GM12878 (cell line): Measurements from ENCODE around the gene HMGN3. TPM values are rescaled to one million over a fixed set of nuclear protein-coding genes. Genes with fewer than 3 reads are reported as not detected.

ENCODE experiments used
- GABPA ChIP-seq: IDR thresholded peaks from 2 replicates; pipeline ENCODE4 v1.6.1; 2014; ENCODE audit warnings: antibody characterized with exemption, low read depth, mild to moderate bottlenecking, inconsistent platforms
- NBN ChIP-seq: fragments of 450-650 bp; IDR thresholded peaks from 2 replicates; pipeline ENCODE4 v1.6.1; 2016
- PML ChIP-seq: IDR thresholded peaks from 2 replicates; pipeline ENCODE4 v1.6.1; 2012; ENCODE audit warnings: low read length, inconsistent platforms
- polyA plus RNA-seq, 11 experiments: library from polyadenylated mRNA; depleted of rRNA in 4 of 11; unstranded in 6 of 11; stranded (reverse) in 5 of 11; fragments of >200 nt; fragmentation: Nextera tagmentation in 4 of 11; fragmentation: Illumina TruSeq in 1 of 11; extraction: Ambion mirVana in 4 of 11; extraction: Trizol in 1 of 11; gene quantifications; 1 replicate in 1 of 11; 2 replicates in 10 of 11; pipeline versions ENCODE4 v1.2.1 to v1.2.3, GENCODE V29; 2011 to 2016; ENCODE audit warnings: inconsistent platforms in 2 of 11, missing spikeins in 2 of 11, low read depth in 1 of 11
- total RNA-seq, 4 experiments: library from RNA; depleted of rRNA in 3 of 4; stranded (reverse); fragments of >200 nt in 3 of 4; fragmentation: Illumina TruSeq in 1 of 4; extraction: Trizol in 1 of 4; gene quantifications; 2 replicates each; pipeline versions ENCODE4 v1.2.1 to v1.2.3, GENCODE V29; 2013 to 2021
- TF ChIP-seq, protein P1 (sequence below): fragments of 450-650 bp; conservative IDR thresholded peaks from 2 replicates; pipeline ENCODE4 v1.6.1; 2017; ENCODE audit warnings: mild to moderate bottlenecking, moderate library complexity
- TF ChIP-seq, protein P2 (sequence below): fragments of 450-650 bp; IDR thresholded peaks from 2 replicates; pipeline ENCODE4 v1.6.1; 2017; ENCODE audit warnings: mild to moderate bottlenecking, moderate library complexity
- TF ChIP-seq, protein P3 (sequence below): fragments of 450-650 bp; IDR thresholded peaks from 2 replicates; pipeline ENCODE4 v1.6.1; 2014; ENCODE audit warnings: mild to moderate bottlenecking
- TF ChIP-seq, protein P4 (sequence below), 3 experiments: IDR thresholded peaks in 2 of 3; conservative IDR thresholded peaks in 1 of 3; 2 replicates each; pipeline ENCODE4 v1.5.1; 2011; ENCODE audit warnings: low read depth in 3 of 3, low read length in 3 of 3, mild to moderate bottlenecking in 3 of 3, control low read depth in 2 of 3, moderate library complexity in 2 of 3, inconsistent platforms in 1 of 3, mixed read lengths in 1 of 3; ENCODE audit not compliant: control insufficient read depth in 2 of 3, insufficient read depth in 1 of 3; ENCODE audit errors: extremely low read depth in 1 of 3
- TF ChIP-seq, protein P5 (sequence below): fragments of 450-650 bp; IDR thresholded peaks from 2 replicates; pipeline ENCODE4 v1.6.1; 2018; ENCODE audit warnings: mild to moderate bottlenecking, low read depth, moderate library complexity; ENCODE audit not compliant: partially characterized antibody

Gene HMGN3
- total and polyA plus RNA-seq, 10 of the 15 experiments (the other 5 are each of a cell fraction or from before 2014, with no cell fraction given), result 115 to 496 (median 262) TPM

DNA sequence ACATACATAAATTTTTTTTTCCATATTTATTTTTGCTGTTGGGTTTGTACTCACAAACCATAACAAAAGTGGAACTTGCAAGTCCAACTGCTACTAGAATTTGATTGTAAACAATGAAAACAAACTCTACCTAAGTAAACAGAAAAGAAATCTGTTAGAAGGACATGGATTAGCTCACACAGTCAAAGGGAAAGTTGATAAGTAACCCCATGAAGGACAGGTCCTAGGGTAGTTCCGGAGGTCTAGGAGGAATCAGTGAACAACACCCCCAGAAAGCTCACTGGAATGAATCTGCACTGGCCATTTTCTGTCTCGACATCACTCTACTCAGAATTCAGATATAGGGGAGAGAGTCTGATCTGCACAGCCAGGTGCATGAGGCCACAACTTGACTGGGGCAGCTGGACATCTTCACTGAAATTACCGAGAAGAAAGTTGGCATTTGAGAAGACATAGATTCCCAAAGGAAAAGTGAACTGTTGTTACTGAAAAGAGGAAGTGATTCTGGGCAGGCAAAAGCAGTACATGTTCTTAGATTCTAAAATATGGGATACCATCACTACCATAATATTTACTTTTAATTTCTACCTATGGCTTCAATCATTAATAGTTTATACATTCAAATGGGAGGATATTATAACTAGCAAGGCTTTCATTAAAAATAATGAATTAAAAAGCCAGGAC is 76.4 kb downstream of the HMGN3 start (continued):
- TF ChIP-seq, protein P1, sequence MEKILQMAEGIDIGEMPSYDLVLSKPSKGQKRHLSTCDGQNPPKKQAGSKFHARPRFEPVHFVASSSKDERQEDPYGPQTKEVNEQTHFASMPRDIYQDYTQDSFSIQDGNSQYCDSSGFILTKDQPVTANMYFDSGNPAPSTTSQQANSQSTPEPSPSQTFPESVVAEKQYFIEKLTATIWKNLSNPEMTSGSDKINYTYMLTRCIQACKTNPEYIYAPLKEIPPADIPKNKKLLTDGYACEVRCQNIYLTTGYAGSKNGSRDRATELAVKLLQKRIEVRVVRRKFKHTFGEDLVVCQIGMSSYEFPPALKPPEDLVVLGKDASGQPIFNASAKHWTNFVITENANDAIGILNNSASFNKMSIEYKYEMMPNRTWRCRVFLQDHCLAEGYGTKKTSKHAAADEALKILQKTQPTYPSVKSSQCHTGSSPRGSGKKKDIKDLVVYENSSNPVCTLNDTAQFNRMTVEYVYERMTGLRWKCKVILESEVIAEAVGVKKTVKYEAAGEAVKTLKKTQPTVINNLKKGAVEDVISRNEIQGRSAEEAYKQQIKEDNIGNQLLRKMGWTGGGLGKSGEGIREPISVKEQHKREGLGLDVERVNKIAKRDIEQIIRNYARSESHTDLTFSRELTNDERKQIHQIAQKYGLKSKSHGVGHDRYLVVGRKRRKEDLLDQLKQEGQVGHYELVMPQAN, result no peak
- TF ChIP-seq NBN (no peak), PML (no peak), GABPA (no peak)
- TF ChIP-seq, protein P2, sequence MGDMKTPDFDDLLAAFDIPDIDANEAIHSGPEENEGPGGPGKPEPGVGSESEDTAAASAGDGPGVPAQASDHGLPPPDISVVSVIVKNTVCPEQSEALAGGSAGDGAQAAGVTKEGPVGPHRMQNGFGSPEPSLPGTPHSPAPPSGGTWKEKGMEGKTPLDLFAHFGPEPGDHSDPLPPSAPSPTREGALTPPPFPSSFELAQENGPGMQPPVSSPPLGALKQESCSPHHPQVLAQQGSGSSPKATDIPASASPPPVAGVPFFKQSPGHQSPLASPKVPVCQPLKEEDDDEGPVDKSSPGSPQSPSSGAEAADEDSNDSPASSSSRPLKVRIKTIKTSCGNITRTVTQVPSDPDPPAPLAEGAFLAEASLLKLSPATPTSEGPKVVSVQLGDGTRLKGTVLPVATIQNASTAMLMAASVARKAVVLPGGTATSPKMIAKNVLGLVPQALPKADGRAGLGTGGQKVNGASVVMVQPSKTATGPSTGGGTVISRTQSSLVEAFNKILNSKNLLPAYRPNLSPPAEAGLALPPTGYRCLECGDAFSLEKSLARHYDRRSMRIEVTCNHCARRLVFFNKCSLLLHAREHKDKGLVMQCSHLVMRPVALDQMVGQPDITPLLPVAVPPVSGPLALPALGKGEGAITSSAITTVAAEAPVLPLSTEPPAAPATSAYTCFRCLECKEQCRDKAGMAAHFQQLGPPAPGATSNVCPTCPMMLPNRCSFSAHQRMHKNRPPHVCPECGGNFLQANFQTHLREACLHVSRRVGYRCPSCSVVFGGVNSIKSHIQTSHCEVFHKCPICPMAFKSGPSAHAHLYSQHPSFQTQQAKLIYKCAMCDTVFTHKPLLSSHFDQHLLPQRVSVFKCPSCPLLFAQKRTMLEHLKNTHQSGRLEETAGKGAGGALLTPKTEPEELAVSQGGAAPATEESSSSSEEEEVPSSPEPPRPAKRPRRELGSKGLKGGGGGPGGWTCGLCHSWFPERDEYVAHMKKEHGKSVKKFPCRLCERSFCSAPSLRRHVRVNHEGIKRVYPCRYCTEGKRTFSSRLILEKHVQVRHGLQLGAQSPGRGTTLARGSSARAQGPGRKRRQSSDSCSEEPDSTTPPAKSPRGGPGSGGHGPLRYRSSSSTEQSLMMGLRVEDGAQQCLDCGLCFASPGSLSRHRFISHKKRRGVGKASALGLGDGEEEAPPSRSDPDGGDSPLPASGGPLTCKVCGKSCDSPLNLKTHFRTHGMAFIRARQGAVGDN, result no peak
- TF ChIP-seq, protein P3, sequence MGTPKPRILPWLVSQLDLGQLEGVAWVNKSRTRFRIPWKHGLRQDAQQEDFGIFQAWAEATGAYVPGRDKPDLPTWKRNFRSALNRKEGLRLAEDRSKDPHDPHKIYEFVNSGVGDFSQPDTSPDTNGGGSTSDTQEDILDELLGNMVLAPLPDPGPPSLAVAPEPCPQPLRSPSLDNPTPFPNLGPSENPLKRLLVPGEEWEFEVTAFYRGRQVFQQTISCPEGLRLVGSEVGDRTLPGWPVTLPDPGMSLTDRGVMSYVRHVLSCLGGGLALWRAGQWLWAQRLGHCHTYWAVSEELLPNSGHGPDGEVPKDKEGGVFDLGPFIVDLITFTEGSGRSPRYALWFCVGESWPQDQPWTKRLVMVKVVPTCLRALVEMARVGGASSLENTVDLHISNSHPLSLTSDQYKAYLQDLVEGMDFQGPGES, result no peak
- TF ChIP-seq, protein P4, sequence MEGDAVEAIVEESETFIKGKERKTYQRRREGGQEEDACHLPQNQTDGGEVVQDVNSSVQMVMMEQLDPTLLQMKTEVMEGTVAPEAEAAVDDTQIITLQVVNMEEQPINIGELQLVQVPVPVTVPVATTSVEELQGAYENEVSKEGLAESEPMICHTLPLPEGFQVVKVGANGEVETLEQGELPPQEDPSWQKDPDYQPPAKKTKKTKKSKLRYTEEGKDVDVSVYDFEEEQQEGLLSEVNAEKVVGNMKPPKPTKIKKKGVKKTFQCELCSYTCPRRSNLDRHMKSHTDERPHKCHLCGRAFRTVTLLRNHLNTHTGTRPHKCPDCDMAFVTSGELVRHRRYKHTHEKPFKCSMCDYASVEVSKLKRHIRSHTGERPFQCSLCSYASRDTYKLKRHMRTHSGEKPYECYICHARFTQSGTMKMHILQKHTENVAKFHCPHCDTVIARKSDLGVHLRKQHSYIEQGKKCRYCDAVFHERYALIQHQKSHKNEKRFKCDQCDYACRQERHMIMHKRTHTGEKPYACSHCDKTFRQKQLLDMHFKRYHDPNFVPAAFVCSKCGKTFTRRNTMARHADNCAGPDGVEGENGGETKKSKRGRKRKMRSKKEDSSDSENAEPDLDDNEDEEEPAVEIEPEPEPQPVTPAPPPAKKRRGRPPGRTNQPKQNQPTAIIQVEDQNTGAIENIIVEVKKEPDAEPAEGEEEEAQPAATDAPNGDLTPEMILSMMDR (IDR thresholded peaks at IDR 0.05 in 2 of 3, conservative IDR thresholded peaks at IDR 0.05 in 1 of 3; ENCODE audit: control insufficient read depth in 2 of 3, extremely low read depth in 1 of 3, insufficient read depth in 1 of 3, low read depth in 3 of 3, low read length in 3 of 3), result no peak
- TF ChIP-seq, protein P5, sequence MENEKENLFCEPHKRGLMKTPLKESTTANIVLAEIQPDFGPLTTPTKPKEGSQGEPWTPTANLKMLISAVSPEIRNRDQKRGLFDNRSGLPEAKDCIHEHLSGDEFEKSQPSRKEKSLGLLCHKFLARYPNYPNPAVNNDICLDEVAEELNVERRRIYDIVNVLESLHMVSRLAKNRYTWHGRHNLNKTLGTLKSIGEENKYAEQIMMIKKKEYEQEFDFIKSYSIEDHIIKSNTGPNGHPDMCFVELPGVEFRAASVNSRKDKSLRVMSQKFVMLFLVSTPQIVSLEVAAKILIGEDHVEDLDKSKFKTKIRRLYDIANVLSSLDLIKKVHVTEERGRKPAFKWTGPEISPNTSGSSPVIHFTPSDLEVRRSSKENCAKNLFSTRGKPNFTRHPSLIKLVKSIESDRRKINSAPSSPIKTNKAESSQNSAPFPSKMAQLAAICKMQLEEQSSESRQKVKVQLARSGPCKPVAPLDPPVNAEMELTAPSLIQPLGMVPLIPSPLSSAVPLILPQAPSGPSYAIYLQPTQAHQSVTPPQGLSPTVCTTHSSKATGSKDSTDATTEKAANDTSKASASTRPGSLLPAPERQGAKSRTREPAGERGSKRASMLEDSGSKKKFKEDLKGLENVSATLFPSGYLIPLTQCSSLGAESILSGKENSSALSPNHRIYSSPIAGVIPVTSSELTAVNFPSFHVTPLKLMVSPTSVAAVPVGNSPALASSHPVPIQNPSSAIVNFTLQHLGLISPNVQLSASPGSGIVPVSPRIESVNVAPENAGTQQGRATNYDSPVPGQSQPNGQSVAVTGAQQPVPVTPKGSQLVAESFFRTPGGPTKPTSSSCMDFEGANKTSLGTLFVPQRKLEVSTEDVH, result no peak
